Upper lobe of left lung (tissue), 6 donors: ENCODE data around the gene L1CAM. TPM values are rescaled to one million over a fixed set of nuclear protein-coding genes. Genes with fewer than 3 reads are reported as not detected.

Experiments
- ATAC-seq, 2 donors: fragments of 200-7000 bp; cut with Tn5 transposase; one replicate each; pipeline ENCODE4 v1.9.1; 2022; ENCODE audit warnings: mild to moderate bottlenecking in 2 of 2, moderate library complexity in 2 of 2; ENCODE audit not compliant: low FRiP score in 2 of 2
- DNase-seq, 2 donors: peaks; one replicate each; pipeline ENCODE4 v3.0.0-alpha.2; 2019 to 2020
- H3K27ac ChIP-seq, 4 donors: fragments of 200-600 bp; sonication (generic); one replicate each; pipeline ENCODE4 v1.5.1; 2016 to 2019
- H3K27me3 ChIP-seq, 4 donors: fragments of 200-600 bp; sonication (generic); one replicate each; pipeline ENCODE4 v1.5.1; 2017 to 2019
- H3K36me3 ChIP-seq, 4 donors: fragments of 200-600 bp; sonication (generic); one replicate each; pipeline ENCODE4 v1.5.1; 2016 to 2019
- H3K4me1 ChIP-seq, 4 donors: fragments of 200-600 bp; sonication (generic); one replicate each; pipeline ENCODE4 v1.5.1; 2018 to 2019
- H3K4me3 ChIP-seq, 4 donors: fragments of 200-600 bp; sonication (generic); one replicate each; pipeline ENCODE4 v1.5.1; 2017 to 2019; ENCODE audit warnings: mild to moderate bottlenecking in 2 of 4, moderate library complexity in 1 of 4
- H3K9me3 ChIP-seq, 4 donors: fragments of 200-600 bp; sonication (generic); one replicate each; pipeline ENCODE4 v1.5.1; 2018 to 2019
- CTCF ChIP-seq, 6 experiments: fragments of 450-650 bp in 4 of 6; fragments of 200-600 bp in 2 of 6; sonication (generic) in 2 of 6; IDR thresholded peaks; one replicate each; pipeline ENCODE4 v1.5.1; 2016 to 2019; ENCODE audit warnings: antibody characterized with exemption in 6 of 6
- EP300 ChIP-seq, 4 donors: sonication (generic); formaldehyde crosslinking; IDR thresholded peaks; one replicate each; pipeline ENCODE4 v1.5.1; 2017; ENCODE audit warnings: antibody characterized with exemption in 4 of 4, control low read depth in 2 of 4
- POLR2A ChIP-seq, 4 donors: fragments of 450-650 bp; IDR thresholded peaks; one replicate each; pipeline ENCODE4 v1.5.1; 2016 to 2017; ENCODE audit warnings: antibody characterized with exemption in 4 of 4, mild to moderate bottlenecking in 2 of 4
- POLR2AphosphoS5 ChIP-seq, 2 donors: sonication (generic); formaldehyde crosslinking; IDR thresholded peaks; one replicate each; pipeline ENCODE4 v1.5.1; 2017; ENCODE audit warnings: antibody characterized with exemption in 2 of 2
- WGBS, 2 donors: methylation state at CpG; one replicate each; pipeline ENCODE4 v1.1.5; 2017 to 2018; 5-methylcytosine and 5-hydroxymethylcytosine counted together
- total RNA-seq, 6 donors: library from RNA; depleted of rRNA in 4 of 6; stranded (reverse); fragments of >200 nt in 4 of 6; gene quantifications; one replicate each; pipeline versions ENCODE4 v1.1.0 to v1.2.1, GENCODE V29; 2016 to 2021
- donor health status: DM: no; HTN: no; CAD: no; lungs with moderate emphysema.
- donor health status: DM: no; HTN: yes; CAD: no; lungs with severe emphysema.

Gene L1CAM
- total RNA-seq, 6 donors from 2014 or later: 0.52 to 10.0 (median 1.1) TPM; not detected in 1

- WGBS, 2 donors: 84% methylated on average over 7 of the region's 7 CpGs; no CpG with 5 or more reads in 1 of the 2 donors
- DNase-seq (no peak), ATAC-seq (no peak)
- no peak overlapping the region for H3K4me3 ChIP-seq
- H3K27ac ChIP-seq: no peak overlapping the region
- no peak for TF ChIP-seq POLR2A (IDR thresholded peaks at IDR 0.05)
- TF ChIP-seq CTCF (IDR thresholded peaks at IDR 0.05): no peak
- no peak for TF ChIP-seq EP300 (IDR thresholded peaks at IDR 0.05)
- TF ChIP-seq POLR2AphosphoS5 (IDR thresholded peaks at IDR 0.05): no peak
- no peaks in the 10 kb centered on the region for H3K36me3 ChIP-seq
- no peaks in the 10 kb centered on the region for H3K9me3 ChIP-seq
- H3K4me1 ChIP-seq: peaks cover 0 to 11% (median 3%) of the 10 kb centered on the region in 4 donors
- peaks cover 0 to 51% (median 3%) of the 10 kb centered on the region in 4 donors for H3K27me3 ChIP-seq
Measured at GRCh38 chrX:153881281-153881680, 4.7 kb downstream of the L1CAM start.

- Histone ChIP-seq H3K4me3 (no peak overlapping the region), H3K27me3 (peaks cover 0 to 46% (median 3%) of the 10 kb centered on the region in 4 donors)
- WGBS, 2 donors: 24% methylated on average over 6 of the region's 6 CpGs; no CpG with 5 or more reads in 1 of the 2 donors
Measured at GRCh38 chrX:153880440-153880815, 5.5 kb downstream of the L1CAM start.

GRCh38 chrX:153879741-153880439 lies 6.1 kb downstream of the L1CAM start:
- no peaks in the 10 kb centered on the region for H3K9me3 ChIP-seq
- H3K27ac ChIP-seq: no peak overlapping the region
- TF ChIP-seq CTCF (IDR thresholded peaks at IDR 0.05) (no peak), POLR2AphosphoS5 (IDR thresholded peaks at IDR 0.05) (no peak), POLR2A (IDR thresholded peaks at IDR 0.05) (no peak), EP300 (IDR thresholded peaks at IDR 0.05) (no peak)
- H3K4me1 ChIP-seq: no peaks in the 10 kb centered on the region
- WGBS, 2 donors: 62 to 80% methylated on average over 1 to 12 of the region's 12 CpGs
- peaks cover 0 to 40% (median 2%) of the 10 kb centered on the region in 4 donors for H3K27me3 ChIP-seq
- no peaks in the 10 kb centered on the region for H3K36me3 ChIP-seq
- ATAC-seq (no peak), DNase-seq (no peak)
- no peak overlapping the region for H3K4me3 ChIP-seq

More at GRCh38 chrX:153880440-153880815, 5.5 kb downstream of the L1CAM start:
- TF ChIP-seq POLR2AphosphoS5 (IDR thresholded peaks at IDR 0.05): no peak
- TF ChIP-seq CTCF (IDR thresholded peaks at IDR 0.05): no peak
- no peak for TF ChIP-seq POLR2A (IDR thresholded peaks at IDR 0.05)
- TF ChIP-seq EP300 (IDR thresholded peaks at IDR 0.05): no peak
- H3K27ac ChIP-seq: no peak overlapping the region
- peaks cover 0 to 4% (median 2%) of the 10 kb centered on the region in 4 donors for H3K4me1 ChIP-seq
- ATAC-seq (no peak), DNase-seq (no peak)
- no peaks in the 10 kb centered on the region for H3K36me3 ChIP-seq
- no peaks in the 10 kb centered on the region for H3K9me3 ChIP-seq

GRCh38 chrX:153878969-153879653 lies 6.9 kb downstream of the L1CAM start:
- Histone ChIP-seq H3K9me3 (no peaks in the 10 kb centered on the region), H3K4me3 (no peak overlapping the region), H3K4me1 (no peaks in the 10 kb centered on the region), H3K27ac (no peak overlapping the region), H3K36me3 (no peaks in the 10 kb centered on the region), H3K27me3 (peaks cover 0 to 34% (median 0%) of the 10 kb centered on the region in 4 donors)
- ATAC-seq (no peak), DNase-seq (no peak)
- no peak for TF ChIP-seq POLR2A (IDR thresholded peaks at IDR 0.05)
- no peak for TF ChIP-seq POLR2AphosphoS5 (IDR thresholded peaks at IDR 0.05)
- TF ChIP-seq CTCF (IDR thresholded peaks at IDR 0.05): no peak
- no peak for TF ChIP-seq EP300 (IDR thresholded peaks at IDR 0.05)
- WGBS, 2 donors: 8 to 25% methylated on average over 12 to 28 of the region's 28 CpGs
